Activated naive CD8-positive, alpha-beta T cell treated with anti-CD3 and anti-CD28 coated beads, Interleukin-2, amount 10 ng/mL, durations not matched to agents 7 days and 5 days (primary cell): Measurements from ENCODE around the gene ADAM12. TPM values are rescaled to one million over a fixed set of nuclear protein-coding genes. Genes with fewer than 3 reads are reported as not detected.

ENCODE experiments used
- ATAC-seq: fragments of 150-1000 bp; cut with Tn5 transposase; one replicate; pipeline ENCODE4 v1.10.0; 2021; ENCODE audit warnings: low read depth, moderate library complexity
- POLR2A ChIA-PET: fragments of 350-600 bp; sonication (Branson Sonifier 250); formaldehyde crosslinking; loops from one replicate; lab custom pipeline; 2021; ENCODE audit warnings: antibody characterized with exemption; lab: Charles Lee
- DNase-seq: peaks from one replicate; pipeline ENCODE4 v3.0.0; 2021
- H3K27ac Mint-ChIP-seq: one replicate; pipeline ENCODE4 v1.8.0; 2022; ENCODE audit warnings: mild to moderate bottlenecking, mixed read lengths
- H3K27me3 Mint-ChIP-seq: one replicate; pipeline ENCODE4 v1.8.0; 2022; ENCODE audit warnings: mild to moderate bottlenecking, moderate library complexity, mixed read lengths
- H3K36me3 Mint-ChIP-seq: one replicate; pipeline ENCODE4 v1.8.0; 2021; ENCODE audit warnings: mild to moderate bottlenecking, mixed read lengths
- H3K4me1 Mint-ChIP-seq: one replicate; pipeline ENCODE4 v1.8.0; 2021; ENCODE audit warnings: mixed read lengths
- H3K4me3 Mint-ChIP-seq: one replicate; pipeline ENCODE4 v1.8.0; 2022; ENCODE audit warnings: mild to moderate bottlenecking, moderate library complexity, mixed read lengths
- H3K9me3 Mint-ChIP-seq: one replicate; pipeline ENCODE4 v1.8.0; 2021; ENCODE audit warnings: mixed read lengths
- total RNA-seq, 2 experiments: library from RNA; stranded (reverse); gene quantifications; one replicate each; pipeline ENCODE4 v1.2.3, GENCODE V29; 2021

ADAM12 gene
- total RNA-seq, 2 experiments from 2014 or later: 0.17 to 0.39 TPM

DNA sequence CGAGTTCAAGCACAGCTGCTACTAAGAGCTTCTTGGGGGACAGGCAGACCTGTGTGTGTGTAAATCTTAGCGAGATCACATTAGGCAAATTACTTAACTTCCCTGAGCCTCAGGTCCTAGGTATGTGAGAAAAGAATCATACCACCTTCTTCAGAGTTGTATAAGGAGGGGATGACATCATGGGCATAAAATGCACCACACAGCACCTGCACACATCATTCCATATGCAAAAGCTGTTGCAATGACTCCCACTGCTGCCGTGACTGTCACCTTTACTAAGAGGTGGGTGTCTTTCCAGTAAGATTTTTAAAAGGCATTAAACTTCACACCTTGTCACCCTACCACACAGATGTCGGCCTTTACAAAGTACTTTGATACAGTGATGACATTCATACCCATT is 345.9 kb downstream of the ADAM12 start:
- no peaks in the 10 kb centered on the region for H3K9me3 Mint-ChIP-seq
- peaks cover 2% of the 10 kb centered on the region for H3K27me3 Mint-ChIP-seq
- POLR2A ChIA-PET: no interaction called here
- no peaks in the 10 kb centered on the region for H3K36me3 Mint-ChIP-seq
- DNase-seq: no peak
- peak overlapping the region; percentile 42 for H3K27ac Mint-ChIP-seq
- ATAC-seq: no peak
- H3K4me3 Mint-ChIP-seq: no peak overlapping the region
- peaks cover 7% of the 10 kb centered on the region for H3K4me1 Mint-ChIP-seq

DNA sequence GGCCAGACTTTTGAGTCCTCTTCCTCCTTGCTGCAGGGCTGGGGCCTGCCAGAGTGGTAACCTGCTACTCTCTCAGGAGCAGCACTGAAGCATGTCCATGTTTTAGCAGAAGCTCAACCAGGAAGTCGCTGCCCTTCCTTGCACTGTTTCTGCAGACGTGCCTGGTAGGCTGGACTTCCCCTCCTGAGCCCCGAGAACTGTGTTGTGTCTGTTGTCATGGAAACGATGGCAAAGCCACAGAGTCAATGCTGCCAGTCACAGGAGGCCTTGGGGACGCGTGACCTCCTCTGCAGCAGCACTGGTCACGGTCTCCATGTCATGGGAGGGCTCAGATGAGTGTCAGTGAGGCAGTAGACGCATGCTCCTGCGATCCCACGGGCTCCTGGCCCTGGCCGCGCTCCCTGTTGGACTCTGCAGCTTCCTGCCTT is 346.5 kb downstream of the ADAM12 start:
- peaks cover 2% of the 10 kb centered on the region for H3K27me3 Mint-ChIP-seq
- H3K4me1 Mint-ChIP-seq: peaks cover 7% of the 10 kb centered on the region
- ATAC-seq: peak; percentile 96
- H3K9me3 Mint-ChIP-seq: no peaks in the 10 kb centered on the region
- peak overlapping the region; percentile 4 for H3K4me3 Mint-ChIP-seq
- POLR2A ChIA-PET: no interaction called here
- H3K36me3 Mint-ChIP-seq: no peaks in the 10 kb centered on the region
- peak overlapping the region; percentile 42 for H3K27ac Mint-ChIP-seq
- peak; percentile 51 for DNase-seq

DNA sequence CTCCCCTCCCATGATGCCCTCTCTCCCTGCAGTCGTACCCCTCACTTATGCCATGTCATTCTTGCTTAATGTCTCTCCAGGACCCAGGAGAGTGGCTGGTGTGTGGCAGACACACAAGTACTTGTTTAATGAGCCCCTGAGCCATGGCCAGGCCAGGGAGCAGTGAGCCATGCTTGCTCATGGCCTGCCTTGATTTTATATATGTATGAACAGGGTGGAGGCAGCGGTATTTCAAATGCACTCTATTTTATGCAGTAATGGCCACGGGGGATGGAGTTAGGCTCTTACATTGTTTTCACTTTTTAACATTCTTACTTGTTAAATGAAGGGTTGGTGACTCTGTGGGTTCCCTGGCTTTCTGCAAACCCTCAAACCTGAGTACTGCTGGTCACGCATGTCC is 347.2 kb downstream of the ADAM12 start:
- DNase-seq (no peak), ATAC-seq (no peak)
- Mint-ChIP-seq H3K4me1 (peaks cover 7% of the 10 kb centered on the region), H3K27ac (no peak overlapping the region), H3K9me3 (no peaks in the 10 kb centered on the region), H3K4me3 (no peak overlapping the region), H3K36me3 (no peaks in the 10 kb centered on the region), H3K27me3 (peaks cover 2% of the 10 kb centered on the region)
- POLR2A ChIA-PET: no interaction called here

DNA sequence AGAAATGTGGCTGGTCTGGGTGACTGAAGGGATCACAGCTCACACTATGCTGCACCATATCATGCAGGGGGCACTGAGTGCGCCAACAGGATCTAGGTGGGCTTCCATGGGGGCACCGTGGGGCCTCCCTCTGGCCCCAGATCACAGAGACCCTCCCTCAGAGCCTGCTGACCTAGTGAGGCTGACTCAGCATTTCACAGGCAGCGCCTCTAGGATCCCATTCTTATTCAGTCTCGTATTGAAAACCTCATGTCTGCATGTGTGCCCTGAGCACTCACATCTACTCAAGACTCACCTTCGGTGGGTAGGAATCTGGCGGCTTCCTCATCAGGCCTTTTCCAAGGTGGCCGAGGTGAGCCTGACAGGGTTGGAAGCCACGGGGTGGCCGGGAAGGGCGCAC is 350.3 kb downstream of the ADAM12 start:
- POLR2A ChIA-PET: no interaction called here
- no peak for DNase-seq
- Mint-ChIP-seq H3K36me3 (no peaks in the 10 kb centered on the region), H3K27ac (no peak overlapping the region), H3K4me3 (no peak overlapping the region), H3K4me1 (peaks cover 7% of the 10 kb centered on the region), H3K27me3 (no peaks in the 10 kb centered on the region), H3K9me3 (peaks cover 4% of the 10 kb centered on the region)
- ATAC-seq: no peak

DNA sequence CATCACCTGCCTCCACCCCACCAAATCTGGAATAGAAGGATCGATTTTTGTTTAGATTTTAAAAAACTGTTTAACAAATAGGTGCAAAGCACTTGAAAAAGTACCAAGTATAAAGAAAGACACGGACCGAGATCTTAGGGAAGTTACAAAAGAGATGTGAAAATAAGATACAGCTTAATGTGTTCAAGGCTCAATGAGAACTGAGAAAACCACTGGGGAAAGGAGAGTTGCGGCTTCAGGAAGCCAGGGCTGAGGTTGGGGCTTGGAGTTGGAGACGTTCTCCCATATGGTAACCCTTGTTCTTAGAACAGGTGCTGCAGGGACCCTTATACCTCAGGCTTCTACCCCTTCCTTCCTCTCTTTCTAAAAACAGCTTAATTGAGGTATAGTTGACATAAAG is 351.8 kb downstream of the ADAM12 start:
- ATAC-seq (no peak), DNase-seq (no peak)
- H3K9me3 Mint-ChIP-seq: peaks cover 4% of the 10 kb centered on the region
- H3K27ac Mint-ChIP-seq: no peak overlapping the region
- no peaks in the 10 kb centered on the region for H3K36me3 Mint-ChIP-seq
- peaks cover 2% of the 10 kb centered on the region for H3K4me1 Mint-ChIP-seq
- no peak overlapping the region for H3K4me3 Mint-ChIP-seq
- POLR2A ChIA-PET: no interaction called here
- H3K27me3 Mint-ChIP-seq: no peaks in the 10 kb centered on the region

DNA sequence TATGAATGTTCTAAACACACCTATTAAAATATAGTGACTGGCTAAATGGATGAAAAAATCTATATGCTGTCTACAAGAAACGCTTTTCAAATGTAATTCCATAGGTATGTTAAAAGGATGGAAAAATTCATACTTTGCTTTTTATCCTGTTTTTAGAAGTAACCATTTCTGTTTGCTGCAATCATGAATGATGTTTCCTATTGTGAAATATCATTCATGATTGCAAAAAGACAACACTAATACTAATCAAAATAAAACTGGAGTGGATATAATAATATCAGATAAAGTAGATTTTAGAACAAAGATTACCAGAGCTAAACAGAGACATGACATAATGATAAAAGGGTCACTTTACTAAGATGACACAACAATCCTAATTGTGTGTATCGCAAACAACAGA is 353.7 kb downstream of the ADAM12 start:
- Mint-ChIP-seq H3K36me3 (no peaks in the 10 kb centered on the region), H3K4me3 (no peak overlapping the region), H3K27ac (no peak overlapping the region), H3K27me3 (no peaks in the 10 kb centered on the region), H3K9me3 (peaks cover 4% of the 10 kb centered on the region), H3K4me1 (no peaks in the 10 kb centered on the region)
- no peak for ATAC-seq
- no peak for DNase-seq
- POLR2A ChIA-PET: no interaction called here

DNA sequence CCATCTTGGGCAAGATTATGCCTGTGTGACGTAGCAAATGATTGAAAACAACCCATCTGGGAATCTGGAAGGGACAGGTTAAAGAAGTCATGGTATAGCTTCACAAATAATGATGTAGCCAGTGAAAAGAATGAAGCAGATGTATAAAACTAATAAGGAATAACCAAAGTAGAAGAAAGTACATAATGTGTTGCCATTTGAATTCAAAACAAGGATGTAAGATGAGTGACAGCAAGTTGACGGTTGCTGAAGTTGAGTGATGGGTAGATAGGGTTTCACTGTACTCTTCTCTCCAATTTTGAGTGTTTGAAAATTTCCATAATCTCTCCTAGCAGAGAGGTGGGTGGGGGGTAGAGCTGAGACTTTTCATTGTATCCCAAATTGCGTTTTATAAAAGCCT is 358.3 kb downstream of the ADAM12 start:
- peaks cover 12% of the 10 kb centered on the region for H3K9me3 Mint-ChIP-seq
- no peaks in the 10 kb centered on the region for H3K4me1 Mint-ChIP-seq
- H3K4me3 Mint-ChIP-seq: no peak overlapping the region
- H3K27me3 Mint-ChIP-seq: no peaks in the 10 kb centered on the region
- H3K27ac Mint-ChIP-seq: no peak overlapping the region
- no peak for ATAC-seq
- POLR2A ChIA-PET: no interaction called here
- no peak for DNase-seq
- H3K36me3 Mint-ChIP-seq: no peaks in the 10 kb centered on the region

DNA sequence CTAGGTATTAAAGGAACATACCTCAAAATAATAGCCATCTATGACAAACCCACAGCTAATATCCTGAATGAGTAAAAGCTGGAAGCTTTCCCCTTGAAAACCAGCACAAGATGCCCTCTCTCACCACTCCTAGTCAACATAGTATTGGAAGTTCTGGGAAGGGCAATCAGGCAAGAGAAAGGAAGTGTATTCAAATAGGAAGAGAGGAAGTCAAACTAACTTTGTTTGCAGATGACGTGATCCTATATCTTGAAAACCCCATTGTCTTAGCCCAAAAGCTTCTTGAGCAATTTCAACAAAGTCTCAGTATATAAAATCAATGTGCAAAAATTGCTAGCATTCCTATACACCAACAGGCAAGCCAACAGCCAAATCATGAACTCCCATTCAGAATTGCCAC is 360.6 kb downstream of the ADAM12 start:
- no peak for ATAC-seq
- Mint-ChIP-seq H3K9me3 (peaks cover 9% of the 10 kb centered on the region), H3K4me3 (no peak overlapping the region), H3K4me1 (no peaks in the 10 kb centered on the region), H3K36me3 (no peaks in the 10 kb centered on the region), H3K27ac (no peak overlapping the region), H3K27me3 (peaks cover 5% of the 10 kb centered on the region)
- POLR2A ChIA-PET: no interaction called here
- no peak for DNase-seq

DNA sequence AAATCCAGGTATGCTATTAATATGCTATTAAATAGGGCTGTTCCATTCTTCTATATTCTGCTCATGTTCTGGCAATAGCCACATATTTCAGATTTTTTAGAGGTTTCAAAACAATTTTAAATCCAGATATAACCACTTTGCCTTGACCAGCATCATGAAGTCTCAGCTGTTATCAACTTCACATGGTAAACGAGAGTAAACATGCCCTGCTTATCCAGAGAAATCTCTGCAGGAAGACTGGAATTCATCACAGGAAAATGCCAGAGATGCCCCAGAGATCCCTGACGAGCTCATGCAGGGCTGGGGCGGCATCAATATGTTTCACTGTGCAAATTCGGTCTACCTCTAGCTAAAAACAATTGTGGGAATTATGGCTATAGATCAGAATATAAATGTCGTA is 365.4 kb downstream of the ADAM12 start:
- Mint-ChIP-seq H3K4me3 (no peak overlapping the region), H3K27me3 (peaks cover 5% of the 10 kb centered on the region), H3K36me3 (no peaks in the 10 kb centered on the region), H3K4me1 (no peaks in the 10 kb centered on the region), H3K27ac (no peak overlapping the region), H3K9me3 (peaks cover 6% of the 10 kb centered on the region)
- no peak for DNase-seq
- POLR2A ChIA-PET: no interaction called here
- no peak for ATAC-seq

DNA sequence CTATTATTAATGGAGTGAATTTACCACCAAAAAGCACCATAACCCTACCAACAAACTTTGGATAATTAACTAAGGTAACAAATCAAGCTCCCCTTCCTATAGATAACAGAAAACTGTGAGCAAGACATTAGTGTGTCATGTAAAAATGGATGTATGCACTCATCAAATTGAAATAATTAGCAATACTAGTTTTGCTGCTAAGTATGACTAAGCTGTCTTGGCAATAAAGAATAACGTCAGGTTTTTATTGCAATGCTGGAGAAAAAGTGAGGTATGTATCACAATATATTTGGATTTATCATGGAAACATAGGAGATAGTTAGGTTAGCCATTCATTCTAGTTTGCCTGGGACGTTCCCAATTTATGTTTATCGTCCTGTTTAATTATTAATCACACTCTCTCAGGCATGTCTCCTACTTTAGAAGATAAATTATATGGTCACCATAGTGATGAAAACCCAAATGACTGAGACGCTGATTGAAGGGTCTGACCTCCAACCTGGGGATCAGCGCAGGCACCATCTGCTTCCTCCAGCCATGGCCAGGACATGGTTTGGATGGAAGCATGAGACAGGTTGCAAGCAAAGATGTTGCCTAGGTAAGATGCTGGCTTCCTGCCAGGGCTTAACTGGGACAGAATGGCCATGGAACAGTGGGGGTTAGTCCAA is 366.3 kb downstream of the ADAM12 start:
- Mint-ChIP-seq H3K4me3 (no peak overlapping the region), H3K4me1 (no peaks in the 10 kb centered on the region), H3K27me3 (peaks cover 5% of the 10 kb centered on the region), H3K36me3 (no peaks in the 10 kb centered on the region), H3K27ac (no peak overlapping the region), H3K9me3 (peaks cover 4% of the 10 kb centered on the region)
- no peak for ATAC-seq
- DNase-seq: no peak
- POLR2A ChIA-PET: no interaction called here

DNA sequence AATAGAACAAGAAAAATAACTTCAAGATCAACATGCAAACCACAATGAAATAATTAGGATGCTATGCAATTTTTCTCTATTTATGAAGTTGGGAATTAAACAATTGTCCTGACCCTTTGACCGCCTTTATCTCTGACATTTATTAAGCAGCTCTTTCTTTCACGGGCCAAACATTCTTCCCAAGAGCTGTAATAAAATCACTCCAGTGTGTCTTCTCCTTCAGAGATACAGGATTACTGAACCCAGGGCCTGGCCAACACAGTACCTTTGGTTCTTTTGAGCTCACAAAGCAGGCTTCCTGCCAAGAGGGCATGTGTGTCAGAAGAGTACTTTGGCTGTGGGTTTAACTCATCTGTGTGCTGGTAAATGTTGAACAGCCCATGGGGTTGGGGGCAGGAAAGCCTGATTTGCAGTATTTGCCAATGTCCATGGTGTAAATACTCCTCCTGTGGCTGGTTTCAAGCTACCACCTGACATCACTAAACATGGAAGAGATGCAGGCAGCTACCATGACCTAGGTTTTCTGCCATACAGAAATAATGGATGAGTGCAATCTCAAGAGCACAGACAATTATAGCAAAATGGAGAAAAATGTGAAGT is 370.2 kb downstream of the ADAM12 start:
- no peak for DNase-seq
- Mint-ChIP-seq H3K27me3 (no peaks in the 10 kb centered on the region), H3K36me3 (no peaks in the 10 kb centered on the region), H3K9me3 (no peaks in the 10 kb centered on the region), H3K4me1 (no peaks in the 10 kb centered on the region), H3K4me3 (no peak overlapping the region), H3K27ac (no peak overlapping the region)
- POLR2A ChIA-PET: no interaction called here
- no peak for ATAC-seq

DNA sequence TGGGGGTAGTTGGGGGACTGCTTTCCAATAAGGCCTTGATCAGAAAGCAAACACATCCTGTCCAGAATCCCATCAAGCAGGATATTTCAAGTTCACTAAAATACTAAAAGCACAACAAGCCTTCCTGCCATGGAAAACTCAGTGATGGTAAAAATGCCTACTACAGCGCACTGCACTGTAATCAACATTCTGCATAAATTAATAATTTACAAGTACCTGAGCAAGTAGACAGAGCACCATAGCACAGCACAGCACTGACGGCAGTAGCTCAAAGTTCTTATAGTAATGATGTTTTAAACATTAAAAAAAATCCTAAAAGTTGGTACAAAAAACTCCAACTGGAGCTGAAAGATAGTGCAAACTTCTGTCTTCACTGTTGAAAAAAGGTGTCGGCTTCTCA is 371.4 kb downstream of the ADAM12 start:
- no peaks in the 10 kb centered on the region for H3K4me1 Mint-ChIP-seq
- no peaks in the 10 kb centered on the region for H3K36me3 Mint-ChIP-seq
- DNase-seq (no peak), ATAC-seq (no peak)
- H3K9me3 Mint-ChIP-seq: no peaks in the 10 kb centered on the region
- H3K4me3 Mint-ChIP-seq: no peak overlapping the region
- H3K27ac Mint-ChIP-seq: no peak overlapping the region
- no peaks in the 10 kb centered on the region for H3K27me3 Mint-ChIP-seq
- POLR2A ChIA-PET: no interaction called here

DNA sequence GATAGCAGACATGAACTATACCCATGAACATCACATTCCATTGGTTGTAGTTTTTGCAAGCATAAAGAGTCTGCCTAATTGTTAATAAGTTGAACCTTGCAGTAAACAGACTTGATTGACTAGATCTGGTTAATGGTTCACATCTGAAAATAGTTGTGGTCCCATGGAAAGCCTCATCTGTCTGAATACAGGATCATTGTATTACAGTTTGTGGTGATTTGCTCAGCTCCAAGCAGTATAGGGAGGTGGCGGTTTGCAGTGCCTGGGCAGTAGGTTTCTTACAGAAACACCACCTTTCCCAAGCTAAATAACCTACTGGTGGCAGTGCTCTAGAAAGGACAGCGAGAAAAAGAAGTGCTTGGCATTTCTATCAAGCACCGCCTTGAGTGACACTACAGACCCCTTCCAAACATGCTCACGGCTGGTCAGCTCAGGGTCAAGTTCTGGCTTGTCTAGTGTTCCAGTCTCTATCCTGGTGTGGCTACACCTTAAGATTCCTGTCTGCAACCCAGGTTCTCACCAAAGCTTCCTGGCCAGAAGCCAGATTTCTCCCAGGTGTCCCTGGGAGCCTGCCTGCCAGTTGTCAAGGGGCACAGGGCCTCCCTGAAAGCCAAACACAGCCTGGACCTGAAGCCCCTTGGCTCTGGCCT is 372.0 kb downstream of the ADAM12 start:
- H3K4me1 Mint-ChIP-seq: no peaks in the 10 kb centered on the region
- ATAC-seq (no peak), DNase-seq (no peak)
- H3K4me3 Mint-ChIP-seq: no peak overlapping the region
- POLR2A ChIA-PET: no interaction called here
- H3K27ac Mint-ChIP-seq: no peak overlapping the region
- H3K27me3 Mint-ChIP-seq: no peaks in the 10 kb centered on the region
- no peaks in the 10 kb centered on the region for H3K9me3 Mint-ChIP-seq
- H3K36me3 Mint-ChIP-seq: no peaks in the 10 kb centered on the region

DNA sequence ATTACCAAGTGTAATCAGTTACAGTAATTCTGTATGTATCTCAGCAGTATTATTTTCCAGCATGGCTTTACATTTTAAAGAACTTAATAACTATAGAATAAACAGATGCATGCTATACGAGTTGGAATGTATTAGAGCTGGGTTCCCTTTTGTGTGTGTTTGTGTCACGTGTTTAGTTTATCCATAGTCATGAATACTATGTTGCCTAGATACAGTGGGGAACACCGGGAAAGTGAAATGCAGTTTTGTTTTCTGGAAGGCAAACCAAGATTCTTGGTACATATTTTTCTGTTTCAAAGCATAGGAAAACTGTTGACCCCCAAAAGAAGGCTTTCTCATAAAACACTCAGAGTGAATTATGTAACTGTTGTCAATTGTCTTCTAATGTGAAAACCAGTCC is 372.9 kb downstream of the ADAM12 start:
- POLR2A ChIA-PET: no interaction called here
- Mint-ChIP-seq H3K27ac (no peak overlapping the region), H3K27me3 (no peaks in the 10 kb centered on the region), H3K9me3 (no peaks in the 10 kb centered on the region), H3K4me1 (no peaks in the 10 kb centered on the region), H3K36me3 (no peaks in the 10 kb centered on the region), H3K4me3 (no peak overlapping the region)
- DNase-seq: no peak
- ATAC-seq: no peak
